SH-SY5Y (cell line): ENCODE measurements around the gene PCDH9.

Experiments used
- GATA2 ChIP-seq: IDR thresholded peaks from 2 replicates; pipeline ENCODE4 v1.6.1; 2011; ENCODE audit warnings: mild to moderate bottlenecking, low read depth, low read length
- GATA3 ChIP-seq: IDR thresholded peaks from 2 replicates; pipeline ENCODE4 v1.6.1; 2011; ENCODE audit warnings: low read depth, mild to moderate bottlenecking, low read length, moderate library complexity

GRCh38 chr13:66803808-66804456, 426.2 kb downstream of the PCDH9 start:
- TF ChIP-seq GATA2, result no peak
- TF ChIP-seq GATA3, result no peak
